Liver (tissue), 3 donors: ENCODE results near the gene PYCARD.

Source experiments
- CTCF ChIP-seq: fragments of 150-350 bp; IDR thresholded peaks from 2 replicates; pipeline ENCODE4 v1.5.1; 2017; ENCODE audit warnings: improper control_type of control experiment, low read depth, low read length; ENCODE audit not compliant: missing input control
- EGR1 ChIP-seq, 2 donors: IDR thresholded peaks; 2 replicates each; pipeline ENCODE4 v1.6.1; 2016 to 2018; ENCODE audit warnings: antibody characterized with exemption in 2 of 2, low read depth in 2 of 2
- FOXA1 ChIP-seq: IDR thresholded peaks from 2 replicates; pipeline ENCODE4 v1.6.1; 2016; ENCODE audit warnings: antibody characterized with exemption
- GABPA ChIP-seq, 2 donors: IDR thresholded peaks in 1 of 2; conservative IDR thresholded peaks in 1 of 2; 2 replicates each; pipeline ENCODE4 v1.6.1; 2016; ENCODE audit warnings: antibody characterized with exemption in 2 of 2, mild to moderate bottlenecking in 1 of 2, moderate library complexity in 1 of 2
- HNF4A ChIP-seq, 2 donors: conservative IDR thresholded peaks; 2 replicates each; pipeline ENCODE4 v1.6.1; 2016; ENCODE audit warnings: antibody characterized with exemption in 2 of 2, mild to moderate bottlenecking in 2 of 2
- JUND ChIP-seq, 2 donors: IDR thresholded peaks; 2 replicates each; pipeline ENCODE4 v1.6.1; 2016; ENCODE audit warnings: antibody characterized with exemption in 2 of 2
- MAX ChIP-seq: IDR thresholded peaks from 2 replicates; pipeline ENCODE4 v1.6.1; 2016; ENCODE audit warnings: antibody characterized with exemption
- RAD21 ChIP-seq, 2 donors: IDR thresholded peaks; 2 replicates each; pipeline ENCODE4 v1.6.1; 2016; ENCODE audit warnings: antibody characterized with exemption in 2 of 2, mild to moderate bottlenecking in 2 of 2
- REST ChIP-seq: IDR thresholded peaks from 2 replicates; pipeline ENCODE4 v1.6.1; 2016; ENCODE audit warnings: antibody characterized with exemption, mild to moderate bottlenecking
- TAF1 ChIP-seq: conservative IDR thresholded peaks from 2 replicates; pipeline ENCODE4 v1.6.1; 2016; ENCODE audit warnings: antibody characterized with exemption, mild to moderate bottlenecking
- YY1 ChIP-seq: IDR thresholded peaks from 2 replicates; pipeline ENCODE4 v1.6.1; 2016; ENCODE audit warnings: antibody characterized with exemption, mild to moderate bottlenecking
- ZBTB33 ChIP-seq: IDR thresholded peaks from 2 replicates; pipeline ENCODE4 v1.6.1; 2016; ENCODE audit warnings: antibody characterized with exemption
- donor health status: healthy.
- donor health status: healthy.

GRCh38 chr16:31217136-31217530, 14.6 kb upstream of the PYCARD start:
- TF ChIP-seq REST: no peak
- TF ChIP-seq JUND (IDR thresholded peaks at IDR 0.05): no peak
- TF ChIP-seq YY1: no peak
- no peak for TF ChIP-seq CTCF
- TF ChIP-seq EGR1 (IDR thresholded peaks at IDR 0.05; ENCODE audit: low read depth in 2 of 2): no peak
- no peak for TF ChIP-seq MAX
- no peak for TF ChIP-seq TAF1
- no peak for TF ChIP-seq GABPA (IDR thresholded peaks at IDR 0.05 in 1 of 2, conservative IDR thresholded peaks at IDR 0.05 in 1 of 2)
- TF ChIP-seq FOXA1: no peak
- TF ChIP-seq ZBTB33: no peak
- TF ChIP-seq RAD21 (IDR thresholded peaks at IDR 0.05): no peak
- TF ChIP-seq HNF4A (conservative IDR thresholded peaks at IDR 0.05): no peak
